Lung (tissue), 12 donors: ENCODE measurements around the gene NEDD8. TPM values are rescaled to one million over a fixed set of nuclear protein-coding genes. Genes with fewer than 3 reads are reported as not detected.

Experiments used
- ATAC-seq: fragments of 200-7000 bp; cut with Tn5 transposase; one replicate; pipeline ENCODE4 v1.9.1; 2020; ENCODE audit warnings: moderate number of reproducible peaks; ENCODE audit not compliant: insufficient read depth, low FRiP score
- DNase-seq, 3 donors: peaks; one replicate each; pipeline ENCODE4 v3.0.0-alpha.2; 2013 to 2017
- H3K27ac ChIP-seq, 2 donors: one replicate each; pipeline ENCODE4 v1.5.1; 2013; ENCODE audit warnings: mild to moderate bottlenecking in 2 of 2, moderate library complexity in 2 of 2, control low read depth in 1 of 2, inconsistent platforms in 1 of 2, low read depth in 1 of 2, low read length in 1 of 2
- H3K27me3 ChIP-seq, 3 donors: one replicate each; pipeline ENCODE4 v1.5.1; 2013; ENCODE audit warnings: low read length in 2 of 3; ENCODE audit not compliant: control insufficient read depth in 3 of 3, insufficient read depth in 3 of 3
- H3K36me3 ChIP-seq, 4 donors: one replicate each; pipeline ENCODE4 v1.5.1; 2013; ENCODE audit warnings: low read length in 4 of 4, mild to moderate bottlenecking in 1 of 4, moderate library complexity in 1 of 4; ENCODE audit not compliant: control insufficient read depth in 4 of 4, insufficient read depth in 4 of 4
- H3K4me1 ChIP-seq, 5 donors: one replicate each; pipeline ENCODE4 v1.5.1; 2013; ENCODE audit warnings: low read length in 5 of 5, mild to moderate bottlenecking in 2 of 5, moderate library complexity in 1 of 5; ENCODE audit not compliant: control insufficient read depth in 5 of 5, insufficient read depth in 5 of 5
- H3K4me3 ChIP-seq: one replicate; pipeline ENCODE4 v1.5.1; 2013; ENCODE audit warnings: mild to moderate bottlenecking, control low read depth, moderate library complexity
- H3K9ac ChIP-seq, 2 donors: one replicate each; pipeline ENCODE4 v1.5.1; 2013; ENCODE audit warnings: low read length in 2 of 2, control low read depth in 1 of 2; ENCODE audit not compliant: insufficient read depth in 1 of 2
- H3K9me3 ChIP-seq, 4 donors: one replicate each; pipeline ENCODE4 v1.5.1; 2013; ENCODE audit warnings: low read length in 3 of 4, mild to moderate bottlenecking in 1 of 4, moderate library complexity in 1 of 4; ENCODE audit not compliant: control insufficient read depth in 4 of 4, insufficient read depth in 3 of 4
- CTCF ChIP-seq: IDR thresholded peaks from 2 replicates; pipeline ENCODE4 v1.5.1; 2012; ENCODE audit warnings: mild to moderate bottlenecking; ENCODE audit errors: control extremely low read depth, extremely low read depth
- WGBS, 2 donors: extraction: QIAGEN DNeasy Blood & Tissue Kit; methylation state at CpG; one replicate each; pipeline ENCODE4 v1.1.7; 2013; 5-methylcytosine and 5-hydroxymethylcytosine counted together
- polyA plus RNA-seq, 2 donors: library from polyadenylated mRNA; stranded (reverse); fragments of 200-250 nt; gene quantifications; one replicate each; pipeline ENCODE4 v1.2.1, GENCODE V29; 2013
- total RNA-seq, 2 donors: library from RNA; depleted of rRNA in 1 of 2; stranded (reverse); fragments of >200 nt in 1 of 2; gene quantifications; one replicate each; pipeline ENCODE4 v1.2.1, GENCODE V29; 2014 to 2021
- donor health status: control.
- donor health status: control.
- donor health status: Bipolar disorder and iron deficiency.
- donor health status: healthy.
- donor health status: DM: yes; HTN: yes; CAD: no.

Gene NEDD8
- total and polyA plus RNA-seq, 4 donors: 69.5 to 246 (median 194) TPM

- TF ChIP-seq CTCF: no peak
- Histone ChIP-seq H3K27me3 (no peaks in the 10 kb centered on the region), H3K36me3 (peaks cover 2 to 21% (median 6%) of the 10 kb centered on the region in 4 donors), H3K9me3 (no peaks in the 10 kb centered on the region), H3K9ac (no peak overlapping the region), H3K4me1 (peaks cover 0 to 23% (median 8%) of the 10 kb centered on the region in 5 donors), H3K4me3 (no peak overlapping the region), H3K27ac (no peak overlapping the region)
- no peak for DNase-seq
- 71 to 79% methylated on average over 7 of the region's 7 CpGs for WGBS, 2 donors
- ATAC-seq: no peak
Observed at GRCh38 chr14:24198814-24199524, 33.2 kb downstream of the NEDD8 start.

GRCh38 chr14:24197056-24197450 is 35.1 kb downstream of the NEDD8 start:
- Histone ChIP-seq H3K27ac (no peak overlapping the region), H3K36me3 (peaks cover 5 to 18% (median 11%) of the 10 kb centered on the region in 4 donors), H3K9ac (no peak overlapping the region), H3K9me3 (no peaks in the 10 kb centered on the region), H3K4me1 (peaks cover 0 to 23% (median 8%) of the 10 kb centered on the region in 5 donors), H3K27me3 (no peaks in the 10 kb centered on the region), H3K4me3 (no peak overlapping the region)
- TF ChIP-seq CTCF: no peak
- WGBS, 2 donors: 95 to 96% methylated on average over 2 of the region's 2 CpGs
- DNase-seq (no peak), ATAC-seq (no peak)

- Histone ChIP-seq H3K9ac (peak overlapping the region; percentile 50 to 94), H3K27me3 (no peaks in the 10 kb centered on the region), H3K4me1 (peaks cover 0 to 23% (median 8%) of the 10 kb centered on the region in 5 donors), H3K27ac (peak overlapping the region; percentile 97 to 98), H3K9me3 (no peaks in the 10 kb centered on the region), H3K4me3 (peak overlapping the region; percentile 53), H3K36me3 (peaks cover 5 to 18% (median 13%) of the 10 kb centered on the region in 4 donors)
- TF ChIP-seq CTCF: no peak
- peak; percentile 20 for ATAC-seq
- 34 to 35% methylated on average over 33 of the region's 33 CpGs for WGBS, 2 donors
- DNase-seq: peak in 1 of 3 donors; percentile 24
Observed at GRCh38 chr14:24196071-24197055, 35.8 kb downstream of the NEDD8 start.
